ENCODE results near the gene SEMA6A.

DNA sequence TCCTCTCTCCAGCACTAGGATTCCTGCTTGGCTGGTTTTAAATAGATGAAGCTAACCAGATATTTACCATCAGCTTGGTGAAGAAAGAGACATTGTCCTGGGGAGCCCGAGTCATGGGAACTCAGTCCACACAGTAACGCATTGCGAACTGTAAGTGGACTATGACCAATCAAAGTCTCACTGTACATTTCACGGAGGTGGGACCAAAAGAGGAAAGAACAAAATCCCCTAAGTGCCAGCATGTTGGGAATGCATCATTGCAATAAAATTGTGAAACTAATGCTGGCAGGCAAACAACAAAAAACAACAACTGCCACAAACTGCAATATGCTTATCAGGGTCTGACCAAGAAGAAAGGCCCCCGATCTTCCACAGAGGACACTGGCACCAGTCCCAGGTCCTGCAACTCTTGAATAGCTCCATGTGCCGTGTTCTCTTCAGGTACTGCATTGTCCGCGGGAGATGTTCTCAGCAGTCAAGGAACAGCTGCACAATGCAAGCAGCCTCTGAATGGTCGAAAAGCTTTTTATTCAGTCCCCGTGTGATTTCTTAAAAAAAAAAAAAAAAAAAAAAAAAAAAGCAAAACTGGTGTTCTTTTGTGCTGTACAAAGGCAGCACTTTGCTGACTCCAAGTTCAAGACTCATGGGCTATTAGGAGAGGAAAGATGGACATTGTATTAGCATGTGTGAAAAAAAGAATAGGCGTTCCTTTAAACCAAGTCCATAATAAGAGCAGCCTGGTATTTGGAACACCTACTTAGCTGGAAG, 38.1 kb downstream of the SEMA6A start:
- no peak for TF ChIP-seq EZH2 (IDR thresholded peaks at IDR 0.05; ENCODE audit: low read length)
- TF ChIP-seq, protein P1, sequence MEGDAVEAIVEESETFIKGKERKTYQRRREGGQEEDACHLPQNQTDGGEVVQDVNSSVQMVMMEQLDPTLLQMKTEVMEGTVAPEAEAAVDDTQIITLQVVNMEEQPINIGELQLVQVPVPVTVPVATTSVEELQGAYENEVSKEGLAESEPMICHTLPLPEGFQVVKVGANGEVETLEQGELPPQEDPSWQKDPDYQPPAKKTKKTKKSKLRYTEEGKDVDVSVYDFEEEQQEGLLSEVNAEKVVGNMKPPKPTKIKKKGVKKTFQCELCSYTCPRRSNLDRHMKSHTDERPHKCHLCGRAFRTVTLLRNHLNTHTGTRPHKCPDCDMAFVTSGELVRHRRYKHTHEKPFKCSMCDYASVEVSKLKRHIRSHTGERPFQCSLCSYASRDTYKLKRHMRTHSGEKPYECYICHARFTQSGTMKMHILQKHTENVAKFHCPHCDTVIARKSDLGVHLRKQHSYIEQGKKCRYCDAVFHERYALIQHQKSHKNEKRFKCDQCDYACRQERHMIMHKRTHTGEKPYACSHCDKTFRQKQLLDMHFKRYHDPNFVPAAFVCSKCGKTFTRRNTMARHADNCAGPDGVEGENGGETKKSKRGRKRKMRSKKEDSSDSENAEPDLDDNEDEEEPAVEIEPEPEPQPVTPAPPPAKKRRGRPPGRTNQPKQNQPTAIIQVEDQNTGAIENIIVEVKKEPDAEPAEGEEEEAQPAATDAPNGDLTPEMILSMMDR (optimal IDR thresholded peaks at IDR 0.05 in 1 of 3, IDR thresholded peaks at IDR 0.05 in 1 of 3, conservative IDR thresholded peaks at IDR 0.05 in 1 of 3; ENCODE audit: extremely low read depth in 1 of 3, insufficient read depth in 2 of 3, low read length in 3 of 3): no peak
